HL-60 (cell line): Measurements from ENCODE around the gene C6orf132.

Source experiments
- CTCF ChIP-seq: IDR thresholded peaks from one replicate; pipeline ENCODE4 v1.5.1; 2011; ENCODE audit warnings: low read length, control low read depth, inconsistent platforms; ENCODE audit not compliant: insufficient read depth
- POLR2AphosphoS5 ChIP-seq: IDR thresholded peaks from 2 replicates; pipeline ENCODE4 v1.6.1; 2012; ENCODE audit warnings: low read depth

GRCh38 chr6:42078386-42078785 lies 64.0 kb downstream of the C6orf132 start:
- TF ChIP-seq POLR2AphosphoS5: no peak
- no peak for TF ChIP-seq CTCF
